ENCODE measurements around the gene RBPMS2. TPM values are rescaled to one million over a fixed set of nuclear protein-coding genes. Genes with fewer than 3 reads are reported as not detected.

RBPMS2 gene
- polyA plus RNA-seq, 1 experiment = 0.67 TPM

Small RNA genes within 50 kb of the gene (small RNA-seq; reads per million reads assigned to genes)
- gene AC100830.2 (ENCODE audit: insufficient read length, low read depth, low replicate concordance) (not detected), gene MIR1272 (ENCODE audit: insufficient read length, low read depth, low replicate concordance) (not detected)

Other genes starting within 250 kb of the RBPMS2 start
- 7.5 and 10.8 TPM in 2 replicates for gene PIF1, start 50.1 kb upstream of the RBPMS2 start, polyA plus RNA-seq (2011; rRNA removed)
- 24.7 and 33.6 TPM in 2 replicates for gene PLEKHO2, start 66.3 kb upstream of the RBPMS2 start, polyA plus RNA-seq (2011; rRNA removed)
- 2.9 and 4.9 TPM in 2 replicates for gene ANKDD1A, start 136.3 kb upstream of the RBPMS2 start, polyA plus RNA-seq (2011; rRNA removed)
- gene SPG21, start 214.3 kb upstream of the RBPMS2 start, polyA plus RNA-seq (2011; rRNA removed) = 54.7 and 59.9 TPM in 2 replicates

All from BJ (cell line).